ENCODE measurements around the gene RUBCNL.

DNA sequence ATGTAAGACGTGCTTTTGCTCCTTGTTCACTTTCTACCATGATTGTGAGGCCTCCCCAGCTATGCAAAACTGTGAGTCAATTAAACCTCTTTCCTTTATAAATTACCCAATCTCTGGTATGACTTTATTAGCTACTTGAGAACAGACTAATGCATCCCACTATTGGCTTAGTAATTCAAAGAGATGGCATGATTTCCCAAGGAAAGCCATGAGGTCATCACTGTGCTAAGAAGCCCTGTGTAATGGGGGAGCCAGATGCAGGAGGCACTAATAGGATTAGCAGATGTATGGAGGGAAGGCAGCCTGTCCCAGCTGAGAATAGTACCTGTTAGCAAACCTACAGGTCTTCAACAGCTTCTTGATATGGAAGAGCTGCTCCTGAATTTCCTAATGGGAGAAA, 38.1 kb downstream of the RUBCNL start:
- no peak for TF ChIP-seq EZH2 (IDR thresholded peaks at IDR 0.05; ENCODE audit: borderline replicate concordance)
- TF ChIP-seq, protein P1, sequence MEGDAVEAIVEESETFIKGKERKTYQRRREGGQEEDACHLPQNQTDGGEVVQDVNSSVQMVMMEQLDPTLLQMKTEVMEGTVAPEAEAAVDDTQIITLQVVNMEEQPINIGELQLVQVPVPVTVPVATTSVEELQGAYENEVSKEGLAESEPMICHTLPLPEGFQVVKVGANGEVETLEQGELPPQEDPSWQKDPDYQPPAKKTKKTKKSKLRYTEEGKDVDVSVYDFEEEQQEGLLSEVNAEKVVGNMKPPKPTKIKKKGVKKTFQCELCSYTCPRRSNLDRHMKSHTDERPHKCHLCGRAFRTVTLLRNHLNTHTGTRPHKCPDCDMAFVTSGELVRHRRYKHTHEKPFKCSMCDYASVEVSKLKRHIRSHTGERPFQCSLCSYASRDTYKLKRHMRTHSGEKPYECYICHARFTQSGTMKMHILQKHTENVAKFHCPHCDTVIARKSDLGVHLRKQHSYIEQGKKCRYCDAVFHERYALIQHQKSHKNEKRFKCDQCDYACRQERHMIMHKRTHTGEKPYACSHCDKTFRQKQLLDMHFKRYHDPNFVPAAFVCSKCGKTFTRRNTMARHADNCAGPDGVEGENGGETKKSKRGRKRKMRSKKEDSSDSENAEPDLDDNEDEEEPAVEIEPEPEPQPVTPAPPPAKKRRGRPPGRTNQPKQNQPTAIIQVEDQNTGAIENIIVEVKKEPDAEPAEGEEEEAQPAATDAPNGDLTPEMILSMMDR (IDR thresholded peaks at IDR 0.05; ENCODE audit: poor library complexity), result no peak
